ENCODE data around the gene RARRES2.

Gene RARRES2

GRCh38 chr7:150361402-150361801, 20.0 kb upstream of the RARRES2 start:
- no peak for DNase-seq (ENCODE audit: low spot score)

- DNase-seq (ENCODE audit: low spot score): no peak
Measured at GRCh38 chr7:150360363-150361058, 19.1 kb upstream of the RARRES2 start.

- DNase-seq (ENCODE audit: low spot score): no peak
Measured at GRCh38 chr7:150359622-150360362, 18.4 kb upstream of the RARRES2 start.

GRCh38 chr7:150358988-150359621, 17.7 kb upstream of the RARRES2 start:
- no peak for DNase-seq (ENCODE audit: low spot score)

GRCh38 chr7:150358433-150358832, 17.0 kb upstream of the RARRES2 start:
- DNase-seq (ENCODE audit: low spot score): no peak

- no peak for DNase-seq (ENCODE audit: low spot score)
Measured at GRCh38 chr7:150357771-150358427, 16.5 kb upstream of the RARRES2 start.

GRCh38 chr7:150357270-150357669, 15.8 kb upstream of the RARRES2 start:
- no peak for DNase-seq (ENCODE audit: low spot score)

GRCh38 chr7:150356265-150356897, 15.0 kb upstream of the RARRES2 start:
- no peak for DNase-seq (ENCODE audit: low spot score)

GRCh38 chr7:150355666-150356059, 14.2 kb upstream of the RARRES2 start:
- DNase-seq (ENCODE audit: low spot score): no peak

GRCh38 chr7:150351587-150352194, 10.3 kb upstream of the RARRES2 start:
- DNase-seq (ENCODE audit: low spot score): no peak

- DNase-seq (ENCODE audit: low spot score): no peak
Measured at GRCh38 chr7:150346922-150347321, 5.5 kb upstream of the RARRES2 start.

- no peak for DNase-seq (ENCODE audit: low spot score)
Measured at GRCh38 chr7:150345012-150345411, 3.6 kb upstream of the RARRES2 start.

- DNase-seq (ENCODE audit: low spot score): no peak
Measured at GRCh38 chr7:150344299-150344698, 2.9 kb upstream of the RARRES2 start.

GRCh38 chr7:150343225-150343624, 1.8 kb upstream of the RARRES2 start:
- DNase-seq (ENCODE audit: low spot score): no peak

GRCh38 chr7:150342121-150342408, 636 bp upstream of the RARRES2 start:
- DNase-seq (ENCODE audit: low spot score): no peak

- no peak for DNase-seq (ENCODE audit: low spot score)
Measured at GRCh38 chr7:150340875-150341262, 560 bp downstream of the RARRES2 start.

- no peak for DNase-seq (ENCODE audit: low spot score)
Measured at GRCh38 chr7:150340024-150340749, 1.2 kb downstream of the RARRES2 start.

- no peak for DNase-seq (ENCODE audit: low spot score)
Measured at GRCh38 chr7:150339409-150339809, 2.0 kb downstream of the RARRES2 start.

GRCh38 chr7:150338166-150338829, 3.1 kb downstream of the RARRES2 start:
- no peak for DNase-seq (ENCODE audit: low spot score)

GRCh38 chr7:150337659-150338081, 3.8 kb downstream of the RARRES2 start:
- no peak for DNase-seq (ENCODE audit: low spot score)

GRCh38 chr7:150337179-150337578, 4.2 kb downstream of the RARRES2 start:
- DNase-seq (ENCODE audit: low spot score): no peak

Data from HuH-7 (cell line).